Upper lobe of right lung (tissue), 1 donor: ENCODE data around the gene MELTF. TPM values are rescaled to one million over a fixed set of nuclear protein-coding genes. Genes with fewer than 3 reads are reported as not detected.
A peak's percentile ranks its signal among the peaks of the same experiment; 100 is the strongest.
"Not testable (repeated sequence)": the region's sequence is repeated elsewhere in the genome, so short reads cannot be mapped to it uniquely, and the experiment has no call there.

Experiments
- ATAC-seq: fragments of 200-7000 bp; cut with Tn5 transposase; one replicate; pipeline ENCODE4 v1.9.1; 2020; ENCODE audit warnings: mild to moderate bottlenecking, moderate library complexity
- DNase-seq: peaks from one replicate; pipeline ENCODE4 v3.0.0-alpha.2; 2020
- H3K27ac ChIP-seq: fragments of 200-600 bp; one replicate; pipeline ENCODE4 v1.8.0; 2022
- H3K27me3 ChIP-seq: fragments of 200-600 bp; one replicate; pipeline ENCODE4 v1.8.0; 2022; ENCODE audit warnings: mild to moderate bottlenecking
- H3K36me3 ChIP-seq: fragments of 200-600 bp; one replicate; pipeline ENCODE4 v1.8.0; 2022
- H3K4me1 ChIP-seq: fragments of 200-600 bp; one replicate; pipeline ENCODE4 v1.8.0; 2022
- H3K4me3 ChIP-seq: fragments of 200-600 bp; one replicate; pipeline ENCODE4 v1.8.0; 2022; ENCODE audit warnings: mild to moderate bottlenecking
- H3K9me3 ChIP-seq: fragments of 200-600 bp; one replicate; pipeline ENCODE4 v1.8.0; 2022
- CTCF ChIP-seq: fragments of 200-600 bp; IDR thresholded peaks from one replicate; pipeline ENCODE4 v1.8.0; 2022; ENCODE audit warnings: antibody characterized with exemption
- intact Hi-C: fragments of 100-400 bp; cut with DNase I; formaldehyde crosslinking; loops from one replicate; pipeline ENCODE4 v1.11.0; 2022
- long read RNA-seq: library from polyadenylated mRNA; unstranded; transcript quantifications from one replicate; pipeline ENCODE4 v2.0.0, GENCODE V29; 2021
- total RNA-seq: library from RNA; stranded (reverse); fragmentation: NEBNext Ultra II Directional; extraction: Animal tissue kit (Norgen Biotek cat#: 25700); gene quantifications from one replicate; pipeline ENCODE4 v1.2.1, GENCODE V29; 2021
- donor health status: DM: no; HTN: yes; CAD: no; lungs with severe emphysema.

Gene MELTF
- 2.3 TPM for total RNA-seq
- long read RNA-seq, partial matches to known transcripts = 9 of 13 reads
- long read RNA-seq, other reads (novel, unspliced or antisense) = 2 of 13 reads

- ATAC-seq (peak; percentile 90), DNase-seq (peak; percentile 84)
- no peaks in the 10 kb centered on the region for H3K9me3 ChIP-seq
- H3K36me3 ChIP-seq = no peaks in the 10 kb centered on the region
- H3K27me3 ChIP-seq = no peaks in the 10 kb centered on the region
- peak within 1 kb of the TSS; percentile 53 for H3K4me3 ChIP-seq
- intact Hi-C loops = no loop called here
- TF ChIP-seq CTCF = peak; percentile 79
- peaks cover 16% of the 10 kb centered on the region for H3K4me1 ChIP-seq
- H3K27ac ChIP-seq = no peak within 1 kb of the TSS
Measured at GRCh38 chr3:197029511-197030167, at the start of gene MELTF. Gene MELTF (minus strand): TSS chr3:197029817. CDS start chr3:197029702, 115 bp downstream.

GRCh38 chr3:197076415-197076814 lies 46.8 kb upstream of the MELTF start:
- intact Hi-C loops = no loop called here
- H3K27ac ChIP-seq = no peak overlapping the region
- no peaks in the 10 kb centered on the region for H3K27me3 ChIP-seq
- H3K9me3 ChIP-seq = no peaks in the 10 kb centered on the region
- no peak overlapping the region for H3K4me3 ChIP-seq
- TF ChIP-seq CTCF = no peak
- ATAC-seq (no peak), DNase-seq (no peak)
- H3K36me3 ChIP-seq = peaks cover 21% of the 10 kb centered on the region
- H3K4me1 ChIP-seq = no peaks in the 10 kb centered on the region

GRCh38 chr3:197068077-197068476 lies 38.5 kb upstream of the MELTF start:
- no peak for DNase-seq
- intact Hi-C loops = no loop called here
- no peak for ATAC-seq

GRCh38 chr3:197064771-197065170 lies 35.2 kb upstream of the MELTF start:
- no peak for TF ChIP-seq CTCF
- intact Hi-C loops = no loop called here
- DNase-seq (no peak), ATAC-seq (no peak)
- H3K27ac ChIP-seq = no peak overlapping the region
- no peak overlapping the region for H3K4me3 ChIP-seq
- H3K4me1 ChIP-seq = no peaks in the 10 kb centered on the region
- H3K9me3 ChIP-seq = no peaks in the 10 kb centered on the region
- H3K27me3 ChIP-seq = no peaks in the 10 kb centered on the region
- H3K36me3 ChIP-seq = peaks cover 37% of the 10 kb centered on the region

More at GRCh38 chr3:197068077-197068476, 38.5 kb upstream of the MELTF start:
- Histone ChIP-seq H3K36me3 (peaks cover 34% of the 10 kb centered on the region), H3K27me3 (no peaks in the 10 kb centered on the region), H3K9me3 (no peaks in the 10 kb centered on the region), H3K27ac (no peak overlapping the region), H3K4me1 (no peaks in the 10 kb centered on the region), H3K4me3 (no peak overlapping the region)
- no peak for TF ChIP-seq CTCF

- no peak for TF ChIP-seq CTCF
- ATAC-seq (no peak), DNase-seq (no peak)
- intact Hi-C loops = no loop called here
- no peaks in the 10 kb centered on the region for H3K9me3 ChIP-seq
- H3K36me3 ChIP-seq = peaks cover 60% of the 10 kb centered on the region
- no peak overlapping the region for H3K4me3 ChIP-seq
- H3K27me3 ChIP-seq = no peaks in the 10 kb centered on the region
- H3K4me1 ChIP-seq = no peaks in the 10 kb centered on the region
- no peak overlapping the region for H3K27ac ChIP-seq
Measured at GRCh38 chr3:197062446-197062845, 32.8 kb upstream of the MELTF start.

GRCh38 chr3:197051637-197052036 lies 22.0 kb upstream of the MELTF start:
- intact Hi-C loops, H3K27me3 ChIP-seq, H3K4me3 ChIP-seq, H3K27ac ChIP-seq, DNase-seq, ATAC-seq, H3K4me1 ChIP-seq, H3K9me3 ChIP-seq: not testable (repeated sequence)
- H3K36me3 ChIP-seq = peaks cover 57% of the 10 kb centered on the region
